Spleen (tissue), 7 donors: ENCODE measurements around the gene REXO5.

Experiments
- CTCF ChIP-seq, 11 experiments: fragments of 200-600 bp in 7 of 11; fragments of 450-650 bp in 4 of 11; sonication (generic) in 4 of 11; IDR thresholded peaks in 8 of 11; conservative IDR thresholded peaks in 3 of 11; 1 replicate in 7 of 11; 2 replicates in 4 of 11; pipeline versions ENCODE4 v1.4.0 to v1.8.0; 2016 to 2021; ENCODE audit warnings: antibody characterized with exemption in 11 of 11, inconsistent platforms in 4 of 11, mild to moderate bottlenecking in 1 of 11
- POLR2A ChIP-seq, 3 donors: fragments of 450-650 bp; IDR thresholded peaks; one replicate each; pipeline ENCODE4 v1.5.1; 2017; ENCODE audit warnings: antibody characterized with exemption in 3 of 3, mild to moderate bottlenecking in 1 of 3
- donor health status: DM: no; HTN: no; CAD: no; lungs with moderate emphysema.
- donor health status: DM: no; HTN: no; CAD: no.
- donor health status: DM: no; HTN: no; CAD: no.

GRCh38 chr16:20762404-20763123, 43.8 kb upstream of the REXO5 start:
- TF ChIP-seq CTCF (IDR thresholded peaks at IDR 0.05 in 8 of 11, conservative IDR thresholded peaks at IDR 0.05 in 3 of 11) (no peak), POLR2A (IDR thresholded peaks at IDR 0.05) (no peak)
